HTERT RPE-1 (cell line): ENCODE data around the gene ADCY5.
"Not testable (repeated sequence)": the region's sequence is repeated elsewhere in the genome, so short reads cannot be mapped to it uniquely, and the experiment has no call there.

Experiments
- in situ Hi-C: fragments of 300-500 bp; cut with MboI; formaldehyde crosslinking; loops from 4 replicates; pipeline ENCODE4 v1.14.3; 2020; ENCODE audit warnings: low sequenced_read_pairs

ADCY5 gene

GRCh38 chr3:123278446-123278845 is 170.4 kb downstream of the ADCY5 start:
- in situ Hi-C loops = no loop called here

GRCh38 chr3:123277106-123277505 is 171.8 kb downstream of the ADCY5 start:
- in situ Hi-C loops = no loop called here

- in situ Hi-C loops = no loop called here
Observed at GRCh38 chr3:123276346-123277006, 172.4 kb downstream of the ADCY5 start.

GRCh38 chr3:123275691-123276090 is 173.2 kb downstream of the ADCY5 start:
- in situ Hi-C loops = no loop called here

- in situ Hi-C loops = no loop called here
Observed at GRCh38 chr3:123272547-123272946, 176.3 kb downstream of the ADCY5 start.

- in situ Hi-C loops = no loop called here
Observed at GRCh38 chr3:123271466-123272159, 177.3 kb downstream of the ADCY5 start.

GRCh38 chr3:123270818-123271217 is 178.1 kb downstream of the ADCY5 start:
- in situ Hi-C loops = no loop called here

GRCh38 chr3:123267821-123268220 is 181.1 kb downstream of the ADCY5 start:
- in situ Hi-C loops = no loop called here

- in situ Hi-C loops = no loop called here
Observed at GRCh38 chr3:123263941-123264340, 184.9 kb downstream of the ADCY5 start.

GRCh38 chr3:123262868-123263267 is 186.0 kb downstream of the ADCY5 start:
- in situ Hi-C loops = no loop called here

GRCh38 chr3:123262226-123262625 is 186.7 kb downstream of the ADCY5 start:
- in situ Hi-C loops = no loop called here

- in situ Hi-C loops = no loop called here
Observed at GRCh38 chr3:123261666-123262065, 187.2 kb downstream of the ADCY5 start.

- in situ Hi-C loops = no loop called here
Observed at GRCh38 chr3:123258811-123259420, 190.0 kb downstream of the ADCY5 start.

GRCh38 chr3:123258359-123258758 is 190.5 kb downstream of the ADCY5 start:
- in situ Hi-C loops = no loop called here

- in situ Hi-C loops = no loop called here
Observed at GRCh38 chr3:123256256-123256655, 192.6 kb downstream of the ADCY5 start.

- in situ Hi-C loops = no loop called here
Observed at GRCh38 chr3:123246866-123247265, 202.0 kb downstream of the ADCY5 start.

GRCh38 chr3:123244128-123244527 is 204.8 kb downstream of the ADCY5 start:
- in situ Hi-C loops = no loop called here

GRCh38 chr3:123239756-123240155 is 209.1 kb downstream of the ADCY5 start:
- in situ Hi-C loops = no loop called here

GRCh38 chr3:123239186-123239585 is 209.7 kb downstream of the ADCY5 start:
- in situ Hi-C loops = not testable (repeated sequence)

GRCh38 chr3:123236902-123237301 is 212.0 kb downstream of the ADCY5 start:
- in situ Hi-C loops = no loop called here
